ENCODE data around the gene IL17D.
"Not testable (repeated sequence)": the region's sequence is repeated elsewhere in the genome, so short reads cannot be mapped to it uniquely, and the experiment has no call there.

The IL17D gene

GRCh38 chr13:20671789-20672188 lies 31.7 kb upstream of the IL17D start:
- no peak overlapping the region for H3K4me3 ChIP-seq (ENCODE audit: low read depth, low read length)
- TF ChIP-seq CTCF (IDR thresholded peaks at IDR 0.05; ENCODE audit: low read depth, low read length) = no peak

GRCh38 chr13:20672772-20673171 lies 30.7 kb upstream of the IL17D start:
- H3K4me3 ChIP-seq (ENCODE audit: low read depth, low read length) = no peak overlapping the region
- TF ChIP-seq CTCF (IDR thresholded peaks at IDR 0.05; ENCODE audit: low read depth, low read length) = no peak

GRCh38 chr13:20673715-20674114 lies 29.8 kb upstream of the IL17D start:
- no peak for TF ChIP-seq CTCF (IDR thresholded peaks at IDR 0.05; ENCODE audit: low read depth, low read length)
- H3K4me3 ChIP-seq (ENCODE audit: low read depth, low read length) = no peak overlapping the region

- no peak for TF ChIP-seq CTCF (IDR thresholded peaks at IDR 0.05; ENCODE audit: low read depth, low read length)
These were observed 27.3 kb upstream of the IL17D start for GRCh38 chr13:20676213-20676612.

GRCh38 chr13:20678606-20679005 lies 24.9 kb upstream of the IL17D start:
- not testable (repeated sequence) for H3K4me3 ChIP-seq (ENCODE audit: low read depth, low read length)

More at GRCh38 chr13:20676213-20676612, 27.3 kb upstream of the IL17D start:
- H3K4me3 ChIP-seq (ENCODE audit: low read depth, low read length) = no peak overlapping the region

- TF ChIP-seq CTCF (IDR thresholded peaks at IDR 0.05; ENCODE audit: low read depth, low read length) = no peak
- H3K4me3 ChIP-seq (ENCODE audit: low read depth, low read length) = no peak overlapping the region
These were observed 23.6 kb upstream of the IL17D start for GRCh38 chr13:20679879-20680278.

GRCh38 chr13:20680416-20681080 lies 23.0 kb upstream of the IL17D start:
- TF ChIP-seq CTCF (IDR thresholded peaks at IDR 0.05; ENCODE audit: low read depth, low read length) = no peak
- H3K4me3 ChIP-seq (ENCODE audit: low read depth, low read length) = no peak overlapping the region

- not testable (repeated sequence) for H3K4me3 ChIP-seq (ENCODE audit: low read depth, low read length)
These were observed 22.0 kb upstream of the IL17D start for GRCh38 chr13:20681481-20681880.

All from WI38 (cell line).